GM12878 (cell line): ENCODE results near the gene GMPPA. TPM values are rescaled to one million over a fixed set of nuclear protein-coding genes. Genes with fewer than 3 reads are reported as not detected.

Experiments used
- ATAC-seq: fragments of 200-7000 bp; cut with Tn5 transposase; 3 replicates; pipeline ENCODE4 v1.9.1; 2020; ENCODE audit warnings: mild to moderate bottlenecking, moderate library complexity
- BruUV-seq: library from RNA; stranded (reverse); fragments of 400-500 nt; replicated peaks from 2 replicates; lab custom pipeline; 2021; lab: Mats Ljungman, UMichigan
- CTCF ChIA-PET: fragments of 300-600 bp; sonication (Branson Sonifier 250); formaldehyde crosslinking; extraction: SDS; loops from one replicate; lab custom pipeline; 2021; ENCODE audit warnings: inconsistent platforms; lab: Yijun Ruan, JAX
- POLR2A ChIA-PET: fragments of 350-600 bp; formaldehyde crosslinking; extraction: SDS; loops from one replicate; lab custom pipeline; 2021; ENCODE audit warnings: inconsistent platforms; lab: Charles Lee
- RAD21 ChIA-PET: fragments of 300-600 bp; sonication (Branson Sonifier 250); formaldehyde crosslinking; loops from one replicate; lab custom pipeline; 2023; ENCODE audit warnings: antibody characterized with exemption; ENCODE audit not compliant: unreplicated experiment; lab: Charles Lee
- SMC1A ChIA-PET: fragments of 300-600 bp; sonication (Branson Sonifier 250); formaldehyde crosslinking; loops from one replicate; lab custom pipeline; 2023; ENCODE audit not compliant: unreplicated experiment, uncharacterized antibody; lab: Charles Lee
- DNase-seq: peaks from one replicate; pipeline ENCODE4 v3.0.0-alpha.2; 2011; ENCODE audit warnings: low read depth, low spot score
- FAIRE-seq: peaks from 3 replicates; lab custom pipeline; 2011; peaks lifted over from hg19 to GRCh38; lab: Jason Lieb, UNC
- H2AFZ ChIP-seq: 2 replicates; pipeline ENCODE4 v1.6.0; 2011; ENCODE audit warnings: low read depth, low read length, control low read depth; ENCODE audit not compliant: control insufficient read depth
- H3K27ac ChIP-seq: 2 replicates; pipeline ENCODE4 v1.5.1; 2011; ENCODE audit warnings: control low read depth; ENCODE audit not compliant: control insufficient read depth, insufficient read depth
- H3K27me3 ChIP-seq, 2 experiments: replicated peaks in 1 of 2; 2 replicates each; pipeline versions ENCODE4 v1.6.0 to v1.6.1; 2011; ENCODE audit warnings: low read length in 1 of 2; ENCODE audit not compliant: control insufficient read depth in 2 of 2, insufficient read depth in 2 of 2
- H3K36me3 ChIP-seq, 2 experiments: 2 replicates each; pipeline ENCODE4 v1.5.1; 2011; ENCODE audit warnings: low read length in 1 of 2; ENCODE audit not compliant: control insufficient read depth in 2 of 2, insufficient read depth in 2 of 2
- H3K4me1 ChIP-seq: 2 replicates; pipeline ENCODE4 v1.6.1; 2011; ENCODE audit warnings: mild to moderate bottlenecking, low read length, moderate library complexity, mixed read lengths; ENCODE audit not compliant: control insufficient read depth, insufficient read depth
- H3K4me2 ChIP-seq: 2 replicates; pipeline ENCODE4 v1.6.0; 2011; ENCODE audit warnings: control low read depth; ENCODE audit not compliant: control insufficient read depth, insufficient read depth
- H3K4me3 ChIP-seq: fragments of 200-600 bp; sonication (generic); 2 replicates; pipeline ENCODE4 v1.5.1; 2016
- H3K79me2 ChIP-seq: 2 replicates; pipeline ENCODE4 v1.6.0; 2011; ENCODE audit warnings: low read length; ENCODE audit not compliant: control insufficient read depth, insufficient read depth
- H3K9ac ChIP-seq: 2 replicates; pipeline ENCODE4 v1.8.0; 2011; ENCODE audit warnings: low read length, control low read depth, mixed read lengths; ENCODE audit not compliant: control insufficient read depth, insufficient read depth
- H3K9me3 ChIP-seq: replicated peaks from 3 replicates; pipeline ENCODE4 v1.5.1; 2011; ENCODE audit warnings: mild to moderate bottlenecking, low read length; ENCODE audit not compliant: control insufficient read depth, insufficient read depth
- H4K20me1 ChIP-seq: 2 replicates; pipeline ENCODE4 v1.6.0; 2011; ENCODE audit not compliant: control insufficient read depth, insufficient read depth
- CBX3 ChIP-seq: fragments of 200-600 bp; sonication (generic); IDR thresholded peaks from 2 replicates; pipeline ENCODE4 v1.6.1; 2016; ENCODE audit warnings: low read depth, borderline replicate concordance
- JUNB ChIP-seq: IDR thresholded peaks from 2 replicates; pipeline ENCODE4 v1.6.1; 2016; ENCODE audit warnings: antibody characterized with exemption, mild to moderate bottlenecking
- POLR2A ChIP-seq: IDR thresholded peaks from 2 replicates; pipeline ENCODE4 v1.6.1; 2011; ENCODE audit warnings: low read depth, mild to moderate bottlenecking, low read length
- USF1 ChIP-seq: IDR thresholded peaks from 2 replicates; pipeline ENCODE4 v1.6.1; 2011; ENCODE audit warnings: borderline replicate concordance, low read depth, mild to moderate bottlenecking, moderate library complexity, mixed read lengths, low read length; ENCODE audit not compliant: insufficient read depth; ENCODE audit errors: extremely low read length
- WGBS: methylation state at CpG from one replicate; pipeline ENCODE4 v1.1.6; 2016; ENCODE audit warnings: low lambda C conversion rate; ENCODE audit not compliant: insufficient replicate concordance, insufficient coverage; ENCODE audit errors: missing lambda C conversion rate; 5-methylcytosine and 5-hydroxymethylcytosine counted together
- in situ Hi-C: fragments of 300-500 bp; cut with MboI; formaldehyde crosslinking; loops from 9 replicates; pipeline ENCODE4 v1.14.3; 2018; ENCODE audit warnings: mixed read lengths
- intact Hi-C: fragments of 100-400 bp; cut with micrococcal nuclease; formaldehyde crosslinking; loops from one replicate; pipeline ENCODE4 v1.14.2; 2022; ENCODE audit not compliant: unreplicated experiment
- polyA plus RNA-seq, 11 experiments: library from polyadenylated mRNA; depleted of rRNA in 4 of 11; unstranded in 6 of 11; stranded (reverse) in 5 of 11; fragments of >200 nt; fragmentation: Nextera tagmentation in 4 of 11; fragmentation: Illumina TruSeq in 1 of 11; extraction: Ambion mirVana in 4 of 11; extraction: Trizol in 1 of 11; gene quantifications; 1 replicate in 1 of 11; 2 replicates in 10 of 11; pipeline versions ENCODE4 v1.2.1 to v1.2.3, GENCODE V29; 2011 to 2016; ENCODE audit warnings: inconsistent platforms in 2 of 11, missing spikeins in 2 of 11, low read depth in 1 of 11
- total RNA-seq, 4 experiments: library from RNA; depleted of rRNA in 3 of 4; stranded (reverse); fragments of >200 nt in 3 of 4; fragmentation: Illumina TruSeq in 1 of 4; extraction: Trizol in 1 of 4; gene quantifications; 2 replicates each; pipeline versions ENCODE4 v1.2.1 to v1.2.3, GENCODE V29; 2013 to 2021
- TF ChIP-seq, protein P1 (sequence below), 3 experiments: IDR thresholded peaks in 2 of 3; conservative IDR thresholded peaks in 1 of 3; 2 replicates each; pipeline ENCODE4 v1.5.1; 2011; ENCODE audit warnings: low read depth in 3 of 3, low read length in 3 of 3, mild to moderate bottlenecking in 3 of 3, control low read depth in 2 of 3, moderate library complexity in 2 of 3, inconsistent platforms in 1 of 3, mixed read lengths in 1 of 3; ENCODE audit not compliant: control insufficient read depth in 2 of 3, insufficient read depth in 1 of 3; ENCODE audit errors: extremely low read depth in 1 of 3

Gene GMPPA
- total and polyA plus RNA-seq, 10 of the 15 experiments (the other 5 are each of a cell fraction or from before 2014, with no cell fraction given), result 1.9 to 83.2 (median 45.0) TPM

- FAIRE-seq, result no peak
- POLR2A ChIA-PET, result no interaction called here
- in situ Hi-C loops, result no loop called here
Observed at GRCh38 chr2:219520079-219520478, 21.4 kb downstream of the GMPPA start.

More at GRCh38 chr2:219520079-219520478, 21.4 kb downstream of the GMPPA start:
- intact Hi-C loops, result no loop called here
- TF ChIP-seq JUNB (no peak), USF1 (no peak), CBX3 (no peak), POLR2A (no peak)
- TF ChIP-seq, protein P1, sequence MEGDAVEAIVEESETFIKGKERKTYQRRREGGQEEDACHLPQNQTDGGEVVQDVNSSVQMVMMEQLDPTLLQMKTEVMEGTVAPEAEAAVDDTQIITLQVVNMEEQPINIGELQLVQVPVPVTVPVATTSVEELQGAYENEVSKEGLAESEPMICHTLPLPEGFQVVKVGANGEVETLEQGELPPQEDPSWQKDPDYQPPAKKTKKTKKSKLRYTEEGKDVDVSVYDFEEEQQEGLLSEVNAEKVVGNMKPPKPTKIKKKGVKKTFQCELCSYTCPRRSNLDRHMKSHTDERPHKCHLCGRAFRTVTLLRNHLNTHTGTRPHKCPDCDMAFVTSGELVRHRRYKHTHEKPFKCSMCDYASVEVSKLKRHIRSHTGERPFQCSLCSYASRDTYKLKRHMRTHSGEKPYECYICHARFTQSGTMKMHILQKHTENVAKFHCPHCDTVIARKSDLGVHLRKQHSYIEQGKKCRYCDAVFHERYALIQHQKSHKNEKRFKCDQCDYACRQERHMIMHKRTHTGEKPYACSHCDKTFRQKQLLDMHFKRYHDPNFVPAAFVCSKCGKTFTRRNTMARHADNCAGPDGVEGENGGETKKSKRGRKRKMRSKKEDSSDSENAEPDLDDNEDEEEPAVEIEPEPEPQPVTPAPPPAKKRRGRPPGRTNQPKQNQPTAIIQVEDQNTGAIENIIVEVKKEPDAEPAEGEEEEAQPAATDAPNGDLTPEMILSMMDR (IDR thresholded peaks at IDR 0.05 in 2 of 3, conservative IDR thresholded peaks at IDR 0.05 in 1 of 3; ENCODE audit: control insufficient read depth in 2 of 3, extremely low read depth in 1 of 3, insufficient read depth in 1 of 3, low read depth in 3 of 3, low read length in 3 of 3), result no peak
- ChIA-PET SMC1A (interaction anchor here (0.7 to 1.6 kb wide), 2 partner anchors 10 to 25 kb away, joined by 4 to 5 read pairs; no protein-coding TSS in a partner anchor), RAD21 (interaction anchor here (1.1 to 1.2 kb wide), 2 partner anchors 22 to 25 kb away, joined by 3 to 7 read pairs; partner anchors contain the start of gene GMPPA), CTCF (interaction anchor here (0.6 to 2.3 kb wide), 7 partner anchors 10 to 594 kb away, joined by 3 to 9 read pairs (median 3); no protein-coding TSS in a partner anchor)
- BruUV-seq, result no TSS peak
- Histone ChIP-seq H4K20me1 (no peaks in the 10 kb centered on the region), H3K9me3 (no peaks in the 10 kb centered on the region), H3K9ac (no peak overlapping the region), H3K27ac (no peak overlapping the region), H3K4me3 (no peak overlapping the region), H3K27me3 (peaks cover 11 to 17% of the 10 kb centered on the region in 2 experiments), H3K4me2 (no peak overlapping the region), H3K79me2 (no peaks in the 10 kb centered on the region), H3K36me3 (no peaks in the 10 kb centered on the region), H3K4me1 (no peaks in the 10 kb centered on the region), H2AFZ (no peak overlapping the region)
- DNase-seq, result no peak
- no peak for ATAC-seq
- 21% methylated on average over 5 of the region's 8 CpGs for WGBS
